Transverse colon (tissue), 4 donors: Measurements from ENCODE around the gene BAZ1B.

Experiments used
- CTCF ChIP-seq, 5 experiments: fragments of 200-600 bp in 3 of 5; fragments of 450-650 bp in 2 of 5; sonication (generic) in 3 of 5; IDR thresholded peaks; 1 replicate in 2 of 5; 2 replicates in 3 of 5; pipeline ENCODE4 v1.5.1; 2016 to 2017; ENCODE audit warnings: antibody characterized with exemption in 5 of 5, inconsistent platforms in 3 of 5, mild to moderate bottlenecking in 2 of 5, moderate library complexity in 1 of 5
- EP300 ChIP-seq: sonication (generic); formaldehyde crosslinking; IDR thresholded peaks from one replicate; pipeline ENCODE4 v1.6.1; 2017; ENCODE audit warnings: antibody characterized with exemption, low read depth
- POLR2A ChIP-seq: fragments of 450-650 bp; IDR thresholded peaks from one replicate; pipeline ENCODE4 v1.6.1; 2016; ENCODE audit warnings: antibody characterized with exemption, mild to moderate bottlenecking, moderate library complexity
- POLR2AphosphoS5 ChIP-seq, 3 donors: sonication (generic); formaldehyde crosslinking; IDR thresholded peaks; one replicate each; pipeline ENCODE4 v1.6.1; 2016; ENCODE audit warnings: antibody characterized with exemption in 3 of 3

GRCh38 chr7:73489976-73490375 is 32.1 kb downstream of the BAZ1B start:
- TF ChIP-seq CTCF (IDR thresholded peaks at IDR 0.05) (no peak), POLR2A (no peak), POLR2AphosphoS5 (IDR thresholded peaks at IDR 0.05) (no peak), EP300 (no peak)
